Stimulated activated naive CD4-positive, alpha-beta T cell (primary cell): Measurements from ENCODE around the gene ADAM23.

Experiments
- DNase-seq, 6 experiments: peaks; one replicate each; lab custom pipeline; 2025; lab: John Stamatoyannopoulos, UW

Gene ADAM23

GRCh38 chr2:206642075-206643025 is 199.0 kb downstream of the ADAM23 start, which contains the start of gene FAM237A:
FAM237A (plus strand) TSS chr2:206642487; CDS start chr2:206644237, 1,750 bp downstream.
- peak in 1 of 6 experiments; percentile 7 for DNase-seq

- no peak for DNase-seq
Observed at GRCh38 chr2:206647985-206648384, 204.7 kb downstream of the ADAM23 start.

- no peak for DNase-seq
Observed at GRCh38 chr2:206657087-206657486, 213.8 kb downstream of the ADAM23 start.

DNA sequence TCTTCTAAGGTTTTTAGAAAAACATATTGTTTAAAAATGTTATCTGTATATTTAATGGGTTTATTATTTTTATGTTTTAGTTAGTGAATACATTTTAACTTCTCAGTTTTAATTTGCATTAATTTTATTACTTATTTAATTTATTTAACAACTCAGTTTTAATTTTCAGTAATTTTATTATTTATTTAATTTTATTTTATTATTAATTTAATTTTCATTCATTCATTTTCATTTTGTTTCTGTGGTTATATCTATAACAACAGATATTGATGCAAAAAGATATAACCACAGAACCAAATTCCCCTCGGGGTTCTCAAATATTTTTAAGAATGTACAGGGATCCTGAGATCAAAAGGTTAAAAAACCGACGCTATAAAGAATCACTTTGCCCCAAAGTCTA is 221.9 kb downstream of the ADAM23 start:
- DNase-seq = no peak
